HG03025 (cell line): Measurements from ENCODE around the gene ALDH1L1.

ENCODE experiments used
- ATAC-seq: cut with Tn5 transposase; IDR thresholded peaks from one replicate; pipeline ENCODE4 v1.9.1; 2021; ENCODE audit warnings: mild to moderate bottlenecking, moderate library complexity; ENCODE audit not compliant: unreplicated experiment, low FRiP score

The ALDH1L1 gene

GRCh38 chr3:126061301-126062032 is 118.9 kb downstream of the ALDH1L1 start:
- ATAC-seq: no peak

GRCh38 chr3:126060613-126061145 is 119.7 kb downstream of the ALDH1L1 start:
- no peak for ATAC-seq

DNA sequence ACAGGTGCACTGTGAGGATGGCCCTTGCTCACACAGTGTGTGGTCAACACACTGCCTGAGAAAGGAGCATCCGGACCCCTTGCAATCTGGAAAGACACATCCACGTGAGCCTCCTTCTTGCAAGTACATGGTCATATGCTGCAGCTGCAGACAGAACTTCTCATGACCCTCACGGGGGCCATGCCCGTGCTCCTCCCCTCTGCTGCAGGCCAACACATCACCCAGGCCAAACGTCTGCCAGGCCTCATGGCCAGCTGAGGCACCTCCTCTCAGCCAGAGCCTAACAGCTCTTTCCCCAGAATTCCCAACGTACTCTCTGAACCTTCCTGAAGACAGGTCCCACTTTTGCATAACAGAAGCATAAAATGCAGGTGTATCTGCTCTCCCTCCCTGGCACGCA is 121.7 kb downstream of the ALDH1L1 start:
- ATAC-seq: no peak

- ATAC-seq: no peak
Observed at GRCh38 chr3:126057936-126058335, 122.5 kb downstream of the ALDH1L1 start.

DNA sequence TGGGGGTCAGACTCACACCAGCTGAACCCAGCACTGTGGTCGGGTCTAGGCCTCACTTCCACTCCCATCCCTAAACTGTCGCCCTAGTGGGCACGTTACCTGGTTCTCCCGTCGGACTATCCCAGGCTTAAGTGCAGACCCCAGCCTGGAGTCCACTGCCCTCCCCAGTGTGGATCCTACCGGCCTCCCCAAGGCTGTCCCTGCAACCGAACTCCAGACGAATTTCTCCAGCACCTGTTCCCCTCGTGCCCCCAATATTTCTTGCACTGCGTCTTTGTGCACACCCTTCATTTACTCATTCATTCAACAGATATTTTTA is 122.9 kb downstream of the ALDH1L1 start:
- ATAC-seq: no peak

DNA sequence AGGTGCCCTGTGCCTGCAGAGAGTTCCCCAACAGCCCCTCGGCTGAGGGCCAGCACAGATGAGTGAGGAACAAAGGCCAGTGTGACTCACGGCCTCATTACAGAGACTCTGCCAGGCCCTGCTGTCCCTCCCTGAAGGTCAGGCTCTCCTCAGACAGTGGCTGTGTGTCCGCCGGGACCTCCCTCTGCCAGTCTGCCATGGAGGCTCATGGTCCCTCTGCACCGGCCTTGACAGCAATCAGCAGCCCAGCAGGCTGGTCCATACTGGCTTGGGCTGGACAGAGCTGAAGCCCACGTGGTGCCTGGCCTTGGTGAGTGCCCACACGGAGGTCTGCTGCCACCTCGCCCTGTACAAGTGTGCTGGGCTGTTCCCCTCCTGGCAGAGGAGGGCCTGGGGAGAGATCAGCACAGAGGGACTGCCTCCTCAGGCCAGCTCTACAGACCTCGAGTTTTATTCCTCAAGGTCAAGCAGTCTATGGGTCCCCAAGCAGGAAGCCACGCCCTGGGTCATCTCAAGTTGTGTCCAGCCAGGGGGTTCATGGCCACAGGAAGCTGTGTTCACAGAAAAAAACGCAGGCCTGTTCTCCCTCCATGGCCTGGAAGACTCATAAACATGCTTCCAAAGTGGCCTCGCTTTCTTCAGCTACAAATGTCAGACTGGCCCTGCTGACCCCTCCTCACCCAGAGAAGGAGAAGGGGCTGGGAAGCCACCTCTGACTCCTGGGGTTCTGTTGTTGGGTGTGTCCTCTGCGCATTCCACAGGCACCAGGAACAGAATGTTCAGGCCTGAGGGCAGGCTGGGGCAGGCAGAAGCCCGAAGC is 123.5 kb downstream of the ALDH1L1 start:
- ATAC-seq: no peak

DNA sequence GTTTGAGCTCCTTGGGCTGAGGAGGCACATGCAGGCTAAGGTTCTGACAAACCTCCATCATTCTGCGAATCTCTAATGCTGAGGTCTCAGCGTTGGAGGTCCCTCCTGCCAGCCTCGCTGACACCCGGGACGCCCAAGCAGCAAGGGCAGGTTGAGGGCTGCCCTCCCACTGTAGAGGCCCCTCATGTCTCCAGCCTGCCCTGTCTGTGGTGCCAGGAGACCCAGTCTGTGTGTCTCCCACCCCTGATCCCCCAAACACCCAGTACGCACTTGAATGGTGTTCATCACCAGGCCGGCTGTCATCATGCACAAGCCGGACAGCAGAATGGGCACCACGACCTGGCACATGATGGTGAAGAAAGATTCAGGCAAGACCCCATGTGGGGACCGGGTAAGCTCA is 124.3 kb downstream of the ALDH1L1 start:
- no peak for ATAC-seq

GRCh38 chr3:126054870-126055269 is 125.5 kb downstream of the ALDH1L1 start:
- no peak for ATAC-seq

- ATAC-seq: no peak
Observed at GRCh38 chr3:126053949-126054569, 126.3 kb downstream of the ALDH1L1 start.
